Body of pancreas (tissue), 4 donors: ENCODE measurements around the gene ATP5PO.
A peak's percentile ranks its signal among the peaks of the same experiment; 100 is the strongest.

Experiments used
- CTCF ChIP-seq, 7 experiments: fragments of 450-650 bp in 4 of 7; fragments of 200-600 bp in 3 of 7; sonication (generic) in 3 of 7; IDR thresholded peaks; one replicate each; pipeline ENCODE4 v1.5.1; 2016 to 2019; ENCODE audit warnings: antibody characterized with exemption in 7 of 7
- POLR2A ChIP-seq, 3 donors: fragments of 450-650 bp; IDR thresholded peaks; one replicate each; pipeline ENCODE4 v1.6.1; 2016; ENCODE audit warnings: antibody characterized with exemption in 3 of 3, mild to moderate bottlenecking in 2 of 3

GRCh38 chr21:33947451-33948095 lies 32.0 kb upstream of the ATP5PO start:
- peak in 1 of 7 experiments; percentile 0 for TF ChIP-seq CTCF (IDR thresholded peaks at IDR 0.05)
- peak in 1 of 3 donors; percentile 11 for TF ChIP-seq POLR2A (IDR thresholded peaks at IDR 0.05)
